ENCODE results near the gene PRRT1B. TPM values are rescaled to one million over a fixed set of nuclear protein-coding genes. Genes with fewer than 3 reads are reported as not detected.

PRRT1B gene
- polyA plus RNA-seq, 2 donors: not detected

DNA sequence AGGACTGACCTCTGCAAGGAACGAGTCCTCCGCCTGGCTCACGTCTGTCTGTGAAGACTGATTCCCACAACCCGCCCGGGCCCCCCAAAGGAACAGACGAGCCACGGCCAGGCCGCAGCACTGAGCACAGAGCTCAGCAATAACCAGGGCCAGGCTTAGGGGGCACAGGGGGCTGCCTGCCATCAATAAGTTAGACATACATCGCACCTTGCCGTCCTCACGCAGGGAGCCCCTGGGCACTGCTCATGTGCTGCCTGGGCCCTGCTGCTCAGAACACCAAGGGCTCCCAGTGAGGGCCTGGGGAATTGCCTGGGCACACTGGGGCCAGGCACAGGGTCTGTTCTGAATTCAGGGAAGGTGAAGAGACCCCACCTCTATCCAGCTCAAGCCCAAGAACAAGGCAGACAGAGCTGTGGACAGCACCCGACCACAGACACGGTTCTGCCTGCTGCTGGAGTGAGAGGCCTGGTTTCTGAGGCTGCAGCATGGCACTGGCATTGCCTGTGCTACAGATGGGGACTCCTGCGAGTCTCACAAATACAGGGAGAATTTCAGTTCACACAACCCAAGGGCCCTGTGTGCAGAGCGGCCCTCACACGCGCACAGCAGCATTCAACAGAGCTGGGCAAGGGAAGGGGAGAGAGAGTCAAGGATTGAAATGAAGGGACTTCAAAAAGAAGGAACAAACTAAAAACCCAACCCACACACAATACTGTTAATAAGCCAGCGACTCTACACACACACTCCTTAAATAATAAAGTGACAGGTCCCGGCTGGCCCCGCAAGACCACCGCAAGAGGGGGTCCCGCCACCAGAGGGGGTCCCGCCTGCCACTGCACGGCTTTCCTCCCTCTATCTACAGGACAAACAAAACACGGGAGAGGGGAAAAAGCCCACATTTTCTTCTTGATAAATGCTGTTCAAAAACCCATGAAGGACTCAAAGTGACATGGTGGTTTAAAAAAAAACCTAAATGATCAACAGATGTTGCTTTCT, 32.0 kb downstream of the PRRT1B start:
- Histone ChIP-seq H3K4me1 (ENCODE audit: control insufficient read depth in 2 of 2, insufficient read depth in 2 of 2, low read length in 1 of 2) (no peaks in the 10 kb centered on the region), H3K36me3 (ENCODE audit: control insufficient read depth in 2 of 2, insufficient read depth in 2 of 2, low read length in 1 of 2) (peaks cover 18 to 38% of the 10 kb centered on the region in 2 donors), H3K4me3 (ENCODE audit: low read depth in 1 of 2, low read length in 2 of 2) (no peak overlapping the region), H3K27me3 (ENCODE audit: control insufficient read depth in 1 of 2, insufficient read depth in 2 of 2, low read length in 2 of 2) (no peaks in the 10 kb centered on the region), H3K9me3 (ENCODE audit: control insufficient read depth in 2 of 2, insufficient read depth in 1 of 2, low read depth in 1 of 2, low read length in 1 of 2) (no peaks in the 10 kb centered on the region), H3K27ac (ENCODE audit: low read depth in 2 of 2, low read length in 1 of 2) (no peak overlapping the region)
- WGBS, 2 donors: 87 to 88% methylated on average over 25 of the region's 25 CpGs

DNA sequence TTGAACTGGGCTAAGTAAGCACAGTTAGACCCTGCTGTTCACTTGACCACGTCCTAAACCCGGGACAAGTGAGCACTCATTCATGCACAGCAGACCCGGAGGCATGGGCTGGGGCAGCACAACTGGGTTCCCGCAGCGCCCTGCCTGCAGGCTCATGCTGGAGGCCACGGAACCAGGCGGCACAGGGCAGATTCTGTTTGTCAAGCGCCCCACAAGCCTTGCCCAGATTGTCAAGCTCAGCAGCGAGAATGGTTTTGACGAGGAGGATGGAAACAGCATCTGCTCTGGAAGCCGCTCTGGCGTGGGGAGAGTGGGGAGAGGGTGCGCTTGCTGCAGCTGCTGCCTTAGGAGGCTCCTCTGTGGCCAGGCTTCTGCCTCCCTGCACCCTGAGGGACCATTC, 32.7 kb downstream of the PRRT1B start:
- Histone ChIP-seq H3K4me3 (ENCODE audit: low read depth in 1 of 2, low read length in 2 of 2) (no peak overlapping the region), H3K27me3 (ENCODE audit: control insufficient read depth in 1 of 2, insufficient read depth in 2 of 2, low read length in 2 of 2) (no peaks in the 10 kb centered on the region), H3K9me3 (ENCODE audit: control insufficient read depth in 2 of 2, insufficient read depth in 1 of 2, low read depth in 1 of 2, low read length in 1 of 2) (no peaks in the 10 kb centered on the region), H3K36me3 (ENCODE audit: control insufficient read depth in 2 of 2, insufficient read depth in 2 of 2, low read length in 1 of 2) (peaks cover 22 to 42% of the 10 kb centered on the region in 2 donors), H3K27ac (ENCODE audit: low read depth in 2 of 2, low read length in 1 of 2) (no peak overlapping the region), H3K4me1 (ENCODE audit: control insufficient read depth in 2 of 2, insufficient read depth in 2 of 2, low read length in 1 of 2) (no peaks in the 10 kb centered on the region)
- WGBS, 2 donors: 80 to 83% methylated on average over 13 of the region's 13 CpGs

DNA sequence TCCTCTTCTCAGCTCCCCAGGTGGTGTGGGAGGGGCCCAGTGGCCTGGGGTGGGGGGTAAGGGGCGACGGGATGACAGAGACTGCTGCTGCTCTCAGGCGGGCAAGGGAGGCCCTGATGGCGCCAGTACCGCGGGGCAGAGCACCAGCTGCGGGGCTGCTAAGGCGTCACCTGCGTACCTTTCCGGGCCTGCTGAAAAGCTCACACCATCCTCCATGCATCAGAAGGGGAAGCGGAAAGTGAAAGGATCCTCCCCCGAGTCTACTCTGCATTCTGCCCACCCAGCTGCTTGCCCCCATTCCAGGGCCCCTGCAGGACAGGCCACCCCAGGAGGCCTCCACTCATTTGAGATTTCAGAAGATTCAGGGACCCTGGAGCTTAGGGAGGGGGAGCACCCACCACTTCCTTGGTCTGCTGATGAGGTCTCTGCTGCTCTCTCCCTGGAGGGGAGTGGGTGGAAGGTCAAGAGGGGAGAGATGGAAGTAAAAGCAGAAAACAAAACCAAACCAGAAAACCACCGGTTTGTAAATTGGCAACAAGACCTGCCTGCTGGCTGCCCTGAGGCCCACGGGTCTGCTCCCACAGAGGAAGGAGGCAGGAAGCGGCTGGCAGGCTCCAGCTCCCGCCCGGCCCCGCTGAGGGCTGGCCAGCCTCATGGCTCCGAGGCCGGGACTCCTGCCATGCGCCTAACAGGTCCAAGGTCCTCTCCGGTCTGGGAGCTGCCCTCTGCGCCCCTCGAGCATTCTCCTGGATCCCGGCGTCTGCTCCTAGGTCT, 33.6 kb downstream of the PRRT1B start:
- no peaks in the 10 kb centered on the region for H3K9me3 ChIP-seq (ENCODE audit: control insufficient read depth in 2 of 2, insufficient read depth in 1 of 2, low read depth in 1 of 2, low read length in 1 of 2)
- no peak overlapping the region for H3K27ac ChIP-seq (ENCODE audit: low read depth in 2 of 2, low read length in 1 of 2)
- H3K27me3 ChIP-seq (ENCODE audit: control insufficient read depth in 1 of 2, insufficient read depth in 2 of 2, low read length in 2 of 2): no peaks in the 10 kb centered on the region
- no peaks in the 10 kb centered on the region for H3K4me1 ChIP-seq (ENCODE audit: control insufficient read depth in 2 of 2, insufficient read depth in 2 of 2, low read length in 1 of 2)
- 70 to 80% methylated on average over 24 to 26 of the region's 26 CpGs for WGBS, 2 donors
- peaks cover 23 to 50% of the 10 kb centered on the region in 2 donors for H3K36me3 ChIP-seq (ENCODE audit: control insufficient read depth in 2 of 2, insufficient read depth in 2 of 2, low read length in 1 of 2)
- no peak overlapping the region for H3K4me3 ChIP-seq (ENCODE audit: low read depth in 1 of 2, low read length in 2 of 2)

DNA sequence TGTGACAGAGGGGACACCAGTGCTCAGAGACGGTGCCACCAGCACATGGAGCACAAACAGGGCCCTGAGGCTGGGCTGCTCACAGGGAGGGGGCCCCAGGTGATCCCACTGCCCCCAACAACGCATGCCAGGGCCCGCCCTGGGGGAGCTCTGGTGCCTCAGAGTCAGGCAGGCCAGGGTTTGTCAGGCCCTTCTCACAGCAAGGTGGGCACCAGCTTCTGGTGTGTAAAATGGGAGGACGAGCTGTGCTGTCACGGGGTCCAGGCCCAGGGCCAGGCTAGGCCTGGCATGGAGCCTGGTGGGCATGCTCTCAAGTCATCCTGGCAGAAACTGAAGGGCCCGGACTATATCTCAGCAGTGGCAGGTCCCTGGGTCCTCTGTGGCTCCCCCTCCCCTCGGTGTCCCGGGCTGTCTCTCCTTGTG, 34.5 kb downstream of the PRRT1B start:
- 83 to 87% methylated on average over 8 of the region's 8 CpGs for WGBS, 2 donors
- Histone ChIP-seq H3K27me3 (ENCODE audit: control insufficient read depth in 1 of 2, insufficient read depth in 2 of 2, low read length in 2 of 2) (no peaks in the 10 kb centered on the region), H3K4me3 (ENCODE audit: low read depth in 1 of 2, low read length in 2 of 2) (no peak overlapping the region), H3K27ac (ENCODE audit: low read depth in 2 of 2, low read length in 1 of 2) (no peak overlapping the region), H3K36me3 (ENCODE audit: control insufficient read depth in 2 of 2, insufficient read depth in 2 of 2, low read length in 1 of 2) (peaks cover 25 to 54% of the 10 kb centered on the region in 2 donors), H3K9me3 (ENCODE audit: control insufficient read depth in 2 of 2, insufficient read depth in 1 of 2, low read depth in 1 of 2, low read length in 1 of 2) (no peaks in the 10 kb centered on the region), H3K4me1 (ENCODE audit: control insufficient read depth in 2 of 2, insufficient read depth in 2 of 2, low read length in 1 of 2) (no peaks in the 10 kb centered on the region)

DNA sequence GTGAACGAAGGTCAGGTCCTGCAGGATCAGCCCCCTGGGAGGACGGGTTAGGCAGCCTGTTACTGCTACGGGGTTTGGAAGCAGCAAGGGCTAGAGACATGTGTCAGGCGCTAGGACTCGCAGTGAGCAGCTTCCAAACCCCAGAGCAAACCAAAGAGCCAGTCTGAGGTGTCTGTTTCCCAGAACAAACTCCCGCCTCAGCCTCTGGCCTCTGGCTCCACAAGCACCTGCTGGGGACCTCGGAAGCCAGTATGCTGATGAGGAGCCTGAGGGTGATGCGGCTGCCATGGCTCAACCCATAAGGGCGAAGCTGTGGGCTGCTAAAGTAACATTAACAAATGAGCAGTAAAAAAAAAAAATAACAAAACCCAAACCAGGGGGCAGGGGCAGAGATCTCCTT, 35.0 kb downstream of the PRRT1B start:
- H3K27ac ChIP-seq (ENCODE audit: low read depth in 2 of 2, low read length in 1 of 2): no peak overlapping the region
- H3K27me3 ChIP-seq (ENCODE audit: control insufficient read depth in 1 of 2, insufficient read depth in 2 of 2, low read length in 2 of 2): no peaks in the 10 kb centered on the region
- no peaks in the 10 kb centered on the region for H3K4me1 ChIP-seq (ENCODE audit: control insufficient read depth in 2 of 2, insufficient read depth in 2 of 2, low read length in 1 of 2)
- H3K9me3 ChIP-seq (ENCODE audit: control insufficient read depth in 2 of 2, insufficient read depth in 1 of 2, low read depth in 1 of 2, low read length in 1 of 2): no peaks in the 10 kb centered on the region
- 91 to 93% methylated on average over 9 of the region's 9 CpGs for WGBS, 2 donors
- H3K4me3 ChIP-seq (ENCODE audit: low read depth in 1 of 2, low read length in 2 of 2): no peak overlapping the region
- H3K36me3 ChIP-seq (ENCODE audit: control insufficient read depth in 2 of 2, insufficient read depth in 2 of 2, low read length in 1 of 2): peaks cover 25 to 50% of the 10 kb centered on the region in 2 donors

DNA sequence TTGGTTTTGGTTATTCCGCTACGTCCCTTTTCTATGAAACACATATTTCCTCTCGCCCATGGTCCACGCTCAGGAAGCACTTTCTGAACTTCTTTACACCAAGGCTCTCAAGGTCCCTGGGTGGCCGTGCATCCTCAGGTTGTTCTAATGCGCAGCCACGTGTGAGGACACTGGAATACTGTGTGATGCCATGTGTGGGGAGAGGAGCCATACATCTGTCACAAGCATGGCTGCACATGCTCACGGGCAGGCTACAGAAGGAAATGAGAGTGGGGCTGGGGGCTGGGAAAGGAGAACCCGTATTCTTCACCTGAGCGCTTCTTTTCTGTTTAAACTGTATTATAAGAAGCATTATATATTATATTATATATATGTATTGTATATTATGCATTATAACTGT, 36.7 kb downstream of the PRRT1B start:
- Histone ChIP-seq H3K27me3 (ENCODE audit: control insufficient read depth in 1 of 2, insufficient read depth in 2 of 2, low read length in 2 of 2) (no peaks in the 10 kb centered on the region), H3K9me3 (ENCODE audit: control insufficient read depth in 2 of 2, insufficient read depth in 1 of 2, low read depth in 1 of 2, low read length in 1 of 2) (no peaks in the 10 kb centered on the region), H3K27ac (ENCODE audit: low read depth in 2 of 2, low read length in 1 of 2) (no peak overlapping the region), H3K4me1 (ENCODE audit: control insufficient read depth in 2 of 2, insufficient read depth in 2 of 2, low read length in 1 of 2) (no peaks in the 10 kb centered on the region), H3K36me3 (ENCODE audit: control insufficient read depth in 2 of 2, insufficient read depth in 2 of 2, low read length in 1 of 2) (peaks cover 21 to 42% of the 10 kb centered on the region in 2 donors), H3K4me3 (ENCODE audit: low read depth in 1 of 2, low read length in 2 of 2) (no peak overlapping the region)
- WGBS, 2 donors: 94% methylated on average over 10 of the region's 10 CpGs

DNA sequence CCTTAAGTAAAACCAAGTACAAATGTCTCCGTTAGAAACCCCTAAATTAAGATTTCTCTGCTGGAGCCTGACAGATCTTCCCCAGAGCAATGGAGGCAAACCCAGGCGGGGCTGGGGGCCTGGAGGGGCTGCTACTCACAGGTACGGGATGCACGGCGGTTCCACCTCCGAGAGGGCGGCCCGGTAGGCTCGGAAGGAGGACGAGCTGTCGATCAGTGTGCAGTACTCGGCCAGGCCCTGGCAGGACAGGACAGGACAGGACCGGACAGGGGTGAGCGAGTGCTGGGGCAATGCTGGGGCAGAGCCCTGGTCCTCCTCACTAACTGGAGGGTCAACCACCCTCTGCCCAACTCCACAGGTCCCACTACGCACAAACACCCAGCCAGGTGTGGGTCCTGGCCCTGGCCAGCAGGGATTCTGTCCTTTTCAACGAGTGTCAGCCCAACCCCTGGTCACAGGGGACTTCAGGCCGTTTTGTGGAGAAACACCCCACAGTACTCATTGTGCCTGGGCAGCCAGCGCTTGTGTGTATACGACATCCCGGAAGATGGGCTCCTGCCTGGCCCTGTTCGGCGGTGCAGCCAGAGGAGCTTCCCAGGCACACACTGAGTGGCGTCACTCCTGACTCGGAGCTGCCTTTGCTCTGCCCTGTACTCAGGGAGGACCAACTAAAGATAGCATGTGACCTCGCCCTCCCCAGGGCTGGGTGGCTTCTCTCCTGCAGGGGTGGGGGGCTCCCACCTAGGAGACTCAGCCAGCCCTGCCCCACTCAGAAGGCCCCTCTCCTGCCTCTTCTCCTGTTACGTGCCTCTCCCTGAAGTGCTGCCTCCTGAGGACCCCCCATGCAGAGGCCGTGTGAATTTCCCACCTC, 37.4 kb downstream of the PRRT1B start:
- 91 to 94% methylated on average over 27 of the region's 27 CpGs for WGBS, 2 donors
- Histone ChIP-seq H3K36me3 (ENCODE audit: control insufficient read depth in 2 of 2, insufficient read depth in 2 of 2, low read length in 1 of 2) (peaks cover 22 to 45% of the 10 kb centered on the region in 2 donors), H3K27me3 (ENCODE audit: control insufficient read depth in 1 of 2, insufficient read depth in 2 of 2, low read length in 2 of 2) (no peaks in the 10 kb centered on the region), H3K27ac (ENCODE audit: low read depth in 2 of 2, low read length in 1 of 2) (no peak overlapping the region), H3K4me3 (ENCODE audit: low read depth in 1 of 2, low read length in 2 of 2) (no peak overlapping the region), H3K4me1 (ENCODE audit: control insufficient read depth in 2 of 2, insufficient read depth in 2 of 2, low read length in 1 of 2) (no peaks in the 10 kb centered on the region), H3K9me3 (ENCODE audit: control insufficient read depth in 2 of 2, insufficient read depth in 1 of 2, low read depth in 1 of 2, low read length in 1 of 2) (no peaks in the 10 kb centered on the region)

DNA sequence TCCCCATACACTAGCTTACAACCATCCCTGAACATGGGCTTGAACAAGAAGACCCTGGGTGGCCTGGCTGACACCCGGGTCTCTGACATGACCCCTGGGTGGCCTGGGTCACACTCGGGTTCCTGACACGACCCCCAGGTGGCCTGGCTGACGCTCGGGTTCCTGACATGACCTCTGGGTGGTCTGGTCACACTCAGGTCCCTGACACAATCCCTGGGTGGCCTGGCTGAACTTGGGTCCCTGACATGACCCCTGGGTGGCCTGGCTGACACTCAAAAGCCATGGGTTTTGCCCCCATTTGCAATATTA, 38.0 kb downstream of the PRRT1B start:
- peaks cover 25 to 44% of the 10 kb centered on the region in 2 donors for H3K36me3 ChIP-seq (ENCODE audit: control insufficient read depth in 2 of 2, insufficient read depth in 2 of 2, low read length in 1 of 2)
- 77 to 81% methylated on average over 5 of the region's 5 CpGs for WGBS, 2 donors

More for the DNA sequence above, 38.0 kb downstream of the PRRT1B start:
- Histone ChIP-seq H3K27ac (ENCODE audit: low read depth in 2 of 2, low read length in 1 of 2) (no peak overlapping the region), H3K4me3 (ENCODE audit: low read depth in 1 of 2, low read length in 2 of 2) (no peak overlapping the region), H3K9me3 (ENCODE audit: control insufficient read depth in 2 of 2, insufficient read depth in 1 of 2, low read depth in 1 of 2, low read length in 1 of 2) (no peaks in the 10 kb centered on the region), H3K27me3 (ENCODE audit: control insufficient read depth in 1 of 2, insufficient read depth in 2 of 2, low read length in 2 of 2) (no peaks in the 10 kb centered on the region), H3K4me1 (ENCODE audit: control insufficient read depth in 2 of 2, insufficient read depth in 2 of 2, low read length in 1 of 2) (no peaks in the 10 kb centered on the region)
